ENCODE data around the gene SERPINE2. TPM values are rescaled to one million over a fixed set of nuclear protein-coding genes. Genes with fewer than 3 reads are reported as not detected.

Gene SERPINE2
- total RNA-seq, 1 experiment from 2014 or later, result 93.3 TPM

GRCh38 chr2:224038049-224038829 lies 847 bp downstream of the SERPINE2 start:
- DNase-seq (ENCODE audit: low read depth, low spot score) (no peak), ATAC-seq (peak; percentile 61)
- H3K27me3 ChIP-seq (ENCODE audit: insufficient read depth, low read length), result no peaks in the 10 kb centered on the region; the same call in 1 of the 2 replicates
- peak overlapping the region; percentile 68 to 72 for H3K4me3 ChIP-seq (replicated peaks in 1 of 2; ENCODE audit: low read depth in 1 of 2, low read length in 2 of 2)
- H3K9ac ChIP-seq (ENCODE audit: low read length), result peak overlapping the region; percentile 61
- TF ChIP-seq MAX (IDR thresholded peaks at IDR 0.05) (no peak), SIN3A (IDR thresholded peaks at IDR 0.05; ENCODE audit: low read depth) (0 out of 2 replicates have a peak, but pooled peaks have one; percentile 45), RAD21 (IDR thresholded peaks at IDR 0.05; ENCODE audit: low read depth) (peak; percentile 9; the same call in 1 of the 2 replicates), ZBTB33 (IDR thresholded peaks at IDR 0.05; ENCODE audit: extremely low read depth, insufficient replicate concordance, low read length) (no peak)
- H3K4me1 ChIP-seq (ENCODE audit: control insufficient read depth in 1 of 2, insufficient read depth in 2 of 2, low read length in 2 of 2), result peaks cover 7 to 18% of the 10 kb centered on the region in 2 experiments; a peak in 3 of 4 replicates
- no peaks in the 10 kb centered on the region for H3K9me2 ChIP-seq (ENCODE audit: insufficient read depth)
- BruUV-seq (replicated peaks), result TSS peak; percentile 66
- H2AFZ ChIP-seq (ENCODE audit: low read depth, low read length, poor library complexity, severe bottlenecking), result peak overlapping the region; percentile 43
- ChIA-PET POLR2A (interaction anchor here (1.1 to 1.4 kb wide), 2 partner anchors 109 to 245 kb away, joined by 3 to 4 read pairs; no protein-coding TSS in a partner anchor), CTCF (interaction anchor here (1.0 to 1.4 kb wide), 3 partner anchors 44 to 246 kb away, joined by 5 to 6 read pairs (median 5); no protein-coding TSS in a partner anchor), RAD21 (ENCODE audit: low non-redundant PET in 1 of 2, low total read pairs in 2 of 2, uncharacterized antibody in 2 of 2, unreplicated experiment in 2 of 2) (interaction anchor here (1.1 to 1.5 kb wide), 3 partner anchors 107 to 246 kb away, joined by 3 to 9 read pairs (median 4); no protein-coding TSS in a partner anchor)
- H3K79me2 ChIP-seq (ENCODE audit: insufficient read depth, low read length), result peaks cover 29% of the 10 kb centered on the region
- H3K9me3 ChIP-seq (ENCODE audit: control insufficient read depth in 1 of 2, insufficient read depth in 1 of 2, low read depth in 1 of 2, low read length in 2 of 2), result no peaks in the 10 kb centered on the region
- H3K27ac ChIP-seq (ENCODE audit: low read depth, low read length), result peak overlapping the region; percentile 67; the same call in 1 of the 2 replicates
- H3K4me2 ChIP-seq (ENCODE audit: low read length), result peak overlapping the region; percentile 94
- intact Hi-C loops (cut with micrococcal nuclease), result loop anchor here (2.0 to 5.0 kb wide), 2 partner anchors 47 to 109 kb away; no protein-coding TSS in a partner anchor
- no peaks in the 10 kb centered on the region for H4K20me1 ChIP-seq (ENCODE audit: insufficient read depth)
- no peaks in the 10 kb centered on the region for H3K36me3 ChIP-seq (ENCODE audit: control insufficient read depth in 1 of 2, insufficient read depth in 2 of 2, low read length in 2 of 2)

All from HCT116 (cell line).